ENCODE data around the gene TRIM66.

- TF ChIP-seq CTCF (IDR thresholded peaks at IDR 0.05; ENCODE audit: poor library complexity), result no peak
- TF ChIP-seq EZH2 (IDR thresholded peaks at IDR 0.05; ENCODE audit: borderline replicate concordance), result no peak
- TF ChIP-seq EZH2phosphoT487 (IDR thresholded peaks at IDR 0.05; ENCODE audit: low read depth, severe bottlenecking, unreplicated experiment), result no peak
These were observed 69.4 kb downstream of the TRIM66 start for GRCh38 chr11:8613036-8613435.

Data from hepatocyte (in vitro differentiated cells).